ENCODE data around the gene GPR55. TPM values are rescaled to one million over a fixed set of nuclear protein-coding genes. Genes with fewer than 3 reads are reported as not detected.
A peak's percentile ranks its signal among the peaks of the same experiment; 100 is the strongest.

Gene GPR55
- total RNA-seq (2012; rRNA removed) (not detected in 2 replicates), polyA plus RNA-seq (2012; rRNA removed) (0.03 TPM in 1 of 2 replicates, not detected in the other), Bru-seq, nascent RNA (not detected), BruChase-seq, experiment 1, labeled RNA remaining after a 6-hour chase (not detected), BruChase-seq, experiment 2, labeled RNA remaining after a 2-hour chase (percentile 2 among the genes with signal in this experiment)
- polyA plus RNA-seq (2012; cell fraction: cytosol; rRNA removed), result not detected in 2 replicates
- 0.02 and 0.05 TPM in 2 replicates for polyA plus RNA-seq (2012; cell fraction: nucleus; rRNA removed; ENCODE audit: low replicate concordance)
- long read RNA-seq, result 0 reads

- no peak for ATAC-seq (ENCODE audit: low read depth)
- POLR2A ChIA-PET (ENCODE audit: unreplicated experiment), result no interaction called here
Measured at GRCh38 chr2:230924470-230925341, at the start of gene GPR55. Gene GPR55 (minus strand): TSS chr2:230925242. CDS start chr2:230910962, 14,280 bp downstream.

More at GRCh38 chr2:230924470-230925341, at the start of gene GPR55:
- BruUV-seq (replicated peaks), result no TSS peak
- dilution Hi-C loops (cut with HindIII; ENCODE audit: low sequenced_read_pairs, unreplicated experiment) (no loop called here), in situ Hi-C loops (cut with MboI; ENCODE audit: low sequenced_read_pairs) (no loop called here), intact Hi-C loops (cut with micrococcal nuclease) (no loop called here)
- no peaks in the 10 kb centered on the region for H3K4me1 ChIP-seq (ENCODE audit: control insufficient read depth, insufficient read depth, low read length)
- no peak within 1 kb of the TSS for H3K56ac ChIP-seq (ENCODE audit: extremely low read depth, insufficient read depth, low read length)
- no peak within 1 kb of the TSS for H4K8ac ChIP-seq (ENCODE audit: low read depth in 2 of 2, low read length in 2 of 2)
- TF ChIP-seq CTCF (conservative IDR thresholded peaks at IDR 0.05; ENCODE audit: low read depth, low read length) (peak; percentile 5; the same call in 1 of the 2 replicates), SMC3 (IDR thresholded peaks at IDR 0.05; ENCODE audit: low read depth, low read length) (no peak)
- 81% methylated on average over 11 of the region's 26 CpGs; no CpG with 5 or more reads in 1 of the 2 experiments for WGBS, 2 experiments (ENCODE audit: extremely low coverage in 2 of 2, insufficient read length in 1 of 2)
- H3K23ac ChIP-seq (ENCODE audit: low read depth, low read length), result no peak within 1 kb of the TSS
- DNase-seq, result no peak
- H3K18ac ChIP-seq (ENCODE audit: low read depth, low read length), result no peak within 1 kb of the TSS
- no peak within 1 kb of the TSS for H4K91ac ChIP-seq (ENCODE audit: insufficient read depth, low read depth, low read length)
- H2AFZ ChIP-seq (replicated peaks; ENCODE audit: low read length, poor library complexity), result peak within 1 kb of the TSS; percentile 56
- H3K9me1 ChIP-seq (ENCODE audit: insufficient read depth, low read length), result no peaks in the 10 kb centered on the region
- no peak within 1 kb of the TSS for H2BK5ac ChIP-seq (ENCODE audit: low read depth, low read length, poor library complexity, severe bottlenecking)
- no peak within 1 kb of the TSS for H2BK15ac ChIP-seq (ENCODE audit: low read depth, low read length)
- H3K9ac ChIP-seq (ENCODE audit: low read depth, low read length), result no peak within 1 kb of the TSS
- no peak within 1 kb of the TSS for H3K14ac ChIP-seq (replicated peaks; ENCODE audit: low read depth, low read length)
- H3K79me1 ChIP-seq (ENCODE audit: low read depth in 1 of 2, low read length in 2 of 2), result no peaks in the 10 kb centered on the region
- H3K27ac ChIP-seq (ENCODE audit: insufficient read depth, low read length), result no peak within 1 kb of the TSS
- H3K36me3 ChIP-seq (ENCODE audit: control insufficient read depth, insufficient read depth, low read length), result no peaks in the 10 kb centered on the region
- no peak within 1 kb of the TSS for H3K4me2 ChIP-seq (ENCODE audit: low read depth, low read length)
- peaks cover 41% of the 10 kb centered on the region for H3K27me3 ChIP-seq (ENCODE audit: control insufficient read depth, insufficient read depth, low read length)
- H2AK9ac ChIP-seq (replicated peaks; ENCODE audit: low read depth, low read length, poor library complexity), result peak within 1 kb of the TSS; percentile 63
- H2BK20ac ChIP-seq (ENCODE audit: low read depth, low read length), result no peak within 1 kb of the TSS
- no peak within 1 kb of the TSS for H3K4me3 ChIP-seq (ENCODE audit: insufficient read depth, low read depth, low read length)
- no peak within 1 kb of the TSS for H3K4ac ChIP-seq (ENCODE audit: low read depth, low read length)
- no peak within 1 kb of the TSS for H4K5ac ChIP-seq (ENCODE audit: low read depth, low read length)
- no peaks in the 10 kb centered on the region for H3K9me3 ChIP-seq (ENCODE audit: control insufficient read depth, insufficient read depth, low read length)
- no peak within 1 kb of the TSS for H2BK120ac ChIP-seq (ENCODE audit: low read depth, low read length)
- CTCF ChIA-PET, result no interaction called here
- no peaks in the 10 kb centered on the region for H4K20me1 ChIP-seq (ENCODE audit: insufficient read depth, low read length)
- H2AK5ac ChIP-seq (ENCODE audit: low read depth, low read length), result no peak within 1 kb of the TSS

Data from IMR-90 (cell line).